ENCODE measurements around the gene SLC39A5.

GRCh38 chr12:56253091-56253490 lies 23.2 kb downstream of the SLC39A5 start:
- TF ChIP-seq EZH2 (IDR thresholded peaks at IDR 0.05; ENCODE audit: insufficient read depth, poor library complexity, severe bottlenecking) (no peak), EZH2phosphoT487 (IDR thresholded peaks at IDR 0.05; ENCODE audit: insufficient read depth, low read depth) (no peak)
